ENCODE results near the gene NINL. TPM values are rescaled to one million over a fixed set of nuclear protein-coding genes. Genes with fewer than 3 reads are reported as not detected.

The NINL gene
- total RNA-seq, 1 experiment from 2014 or later: 5.2 TPM

GRCh38 chr20:25465243-25466135, 119.8 kb downstream of the NINL start:
- DNase-seq (ENCODE audit: low read depth): no peak

DNA sequence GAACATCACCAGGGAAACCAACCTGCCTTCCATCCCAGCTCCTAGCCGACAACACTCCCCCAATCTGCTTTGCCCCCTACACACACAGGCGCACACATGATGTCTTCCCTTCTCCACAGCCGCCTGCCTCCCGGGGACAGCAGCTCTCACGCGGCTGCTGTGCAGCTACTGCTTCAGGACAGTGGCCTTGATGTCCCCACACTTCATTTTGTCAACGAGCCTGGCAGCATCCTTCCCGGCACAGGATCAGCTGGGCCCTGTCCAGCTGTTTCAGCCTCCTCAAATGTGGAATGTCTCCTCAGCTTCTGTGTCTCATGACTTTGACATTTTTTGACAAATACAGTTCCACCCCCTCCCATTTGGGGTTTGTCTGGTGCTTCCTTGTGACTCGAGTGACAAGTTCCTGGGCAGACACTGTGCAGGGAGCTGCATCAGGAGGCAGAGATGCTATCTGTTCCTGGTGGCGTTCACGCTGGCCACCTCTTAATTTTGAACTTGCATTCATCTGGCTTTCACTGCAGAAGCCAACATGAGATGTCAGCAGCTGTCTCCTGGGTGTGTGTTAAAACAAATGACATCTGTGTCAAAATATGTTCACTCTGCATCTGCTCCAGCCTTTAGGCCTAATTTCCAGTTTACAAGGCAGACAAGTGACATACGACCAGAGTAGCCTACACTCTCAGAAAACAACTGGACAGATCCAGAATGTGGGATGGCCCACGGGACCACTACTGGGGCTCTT, 120.7 kb downstream of the NINL start:
- DNase-seq (ENCODE audit: low read depth): peak; percentile 12

DNA sequence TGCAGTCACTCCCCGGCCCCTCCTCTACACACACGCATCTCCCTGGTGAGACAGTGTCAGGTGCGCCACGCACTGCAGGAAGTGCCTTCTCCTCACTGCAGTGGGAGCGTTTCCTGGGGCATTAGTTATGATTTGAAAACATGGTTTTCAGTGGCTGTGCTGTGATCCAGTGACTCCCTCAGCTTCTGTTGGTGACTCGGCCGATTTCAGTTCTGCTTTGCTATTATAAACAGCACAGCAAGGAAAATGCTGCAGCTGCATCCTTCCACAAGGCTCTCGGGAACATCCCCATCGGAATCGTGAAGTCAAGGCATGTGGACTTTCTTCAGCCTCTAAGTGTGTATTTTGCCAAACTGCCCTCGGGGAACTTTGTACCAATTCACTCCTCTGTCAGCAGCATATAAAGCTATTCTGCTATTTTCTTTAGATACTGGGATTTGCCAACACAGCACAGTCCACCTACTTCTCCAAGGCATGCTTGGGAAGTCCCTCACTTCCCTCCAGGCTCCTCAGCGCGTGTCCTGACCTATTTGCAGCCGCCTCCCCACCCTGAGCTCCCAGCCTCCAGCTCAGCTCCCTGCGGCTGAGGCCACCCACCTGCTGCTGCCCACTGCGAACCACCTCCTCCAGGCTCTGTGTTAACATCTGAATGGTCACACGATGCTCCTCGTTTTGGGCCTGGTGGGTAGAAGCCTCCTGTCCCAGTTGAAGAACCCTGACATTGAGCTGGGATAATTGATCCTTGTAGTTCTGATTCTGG, 123.4 kb downstream of the NINL start:
- DNase-seq (ENCODE audit: low read depth): no peak

GRCh38 chr20:25461281-25461650, 124.1 kb downstream of the NINL start:
- DNase-seq (ENCODE audit: low read depth): no peak

DNA sequence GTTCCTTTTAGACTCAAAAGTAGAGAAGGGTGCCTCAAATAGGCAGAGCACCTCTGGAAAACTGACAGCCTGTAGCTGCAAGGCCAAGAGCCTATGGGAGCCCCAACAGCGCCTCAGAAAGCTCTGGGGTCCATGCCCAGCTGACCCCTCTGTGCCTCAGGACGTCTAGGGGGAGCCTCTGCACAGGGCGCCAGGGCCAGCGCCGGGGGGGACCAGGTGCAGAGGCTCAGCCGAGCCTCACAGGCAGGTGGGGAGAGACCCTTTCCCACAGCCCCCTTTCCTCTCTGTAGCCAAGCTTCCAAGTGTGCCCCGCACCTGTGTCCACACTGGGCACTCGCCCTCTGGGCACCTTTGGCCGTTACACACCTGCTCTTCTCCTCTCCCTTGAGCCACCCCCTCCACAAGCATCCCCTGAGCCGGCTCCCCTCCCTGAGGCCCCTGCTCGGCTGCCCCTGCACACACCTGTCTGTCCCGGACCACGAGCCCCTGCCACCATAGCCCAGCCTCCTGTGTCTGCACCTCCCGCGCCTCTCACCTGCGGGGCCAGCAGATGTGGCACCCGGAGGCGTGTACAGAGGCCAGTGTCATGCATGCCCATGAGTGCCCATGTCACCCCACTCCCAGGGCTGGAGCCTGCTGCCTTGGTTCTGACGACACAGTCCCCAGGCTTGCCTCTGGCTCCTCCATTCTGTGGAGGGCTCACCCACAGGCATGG, 124.6 kb downstream of the NINL start:
- no peak for DNase-seq (ENCODE audit: low read depth)

GRCh38 chr20:25459916-25460535, 125.3 kb downstream of the NINL start:
- no peak for DNase-seq (ENCODE audit: low read depth)

DNA sequence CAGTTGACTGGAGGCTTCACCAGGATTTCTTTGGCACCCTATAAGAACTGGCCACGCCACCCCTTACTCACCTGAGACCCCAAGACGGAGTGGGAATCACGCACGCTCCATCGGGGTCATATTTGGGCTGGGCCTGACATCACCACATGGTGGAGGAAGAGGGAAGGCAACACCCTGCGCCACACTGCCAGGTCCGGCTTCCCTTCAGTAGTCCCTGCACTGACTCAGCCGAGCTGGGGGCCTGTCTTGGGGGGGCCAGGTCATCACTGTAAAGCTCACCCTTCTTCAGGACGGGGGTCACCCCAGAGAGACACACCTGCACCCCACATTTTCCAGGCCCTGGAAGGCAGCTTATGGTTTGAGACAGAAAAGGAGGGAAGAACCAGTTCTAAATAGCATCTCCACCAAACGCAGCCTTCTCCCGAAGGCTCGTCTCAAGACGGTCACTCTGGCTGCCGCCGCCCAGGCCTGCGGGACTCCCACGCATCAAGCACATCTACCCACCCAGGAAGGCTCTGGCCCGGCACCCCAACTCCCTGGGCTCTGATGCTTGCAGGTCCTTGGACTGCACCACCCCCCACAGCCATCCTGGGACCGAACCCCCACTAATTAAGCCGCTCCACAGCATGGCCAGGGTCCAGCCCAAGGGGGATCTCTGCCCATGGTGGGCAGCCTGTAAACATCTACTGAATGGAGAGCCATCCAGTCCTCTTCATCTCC, 126.1 kb downstream of the NINL start:
- no peak for DNase-seq (ENCODE audit: low read depth)

DNA sequence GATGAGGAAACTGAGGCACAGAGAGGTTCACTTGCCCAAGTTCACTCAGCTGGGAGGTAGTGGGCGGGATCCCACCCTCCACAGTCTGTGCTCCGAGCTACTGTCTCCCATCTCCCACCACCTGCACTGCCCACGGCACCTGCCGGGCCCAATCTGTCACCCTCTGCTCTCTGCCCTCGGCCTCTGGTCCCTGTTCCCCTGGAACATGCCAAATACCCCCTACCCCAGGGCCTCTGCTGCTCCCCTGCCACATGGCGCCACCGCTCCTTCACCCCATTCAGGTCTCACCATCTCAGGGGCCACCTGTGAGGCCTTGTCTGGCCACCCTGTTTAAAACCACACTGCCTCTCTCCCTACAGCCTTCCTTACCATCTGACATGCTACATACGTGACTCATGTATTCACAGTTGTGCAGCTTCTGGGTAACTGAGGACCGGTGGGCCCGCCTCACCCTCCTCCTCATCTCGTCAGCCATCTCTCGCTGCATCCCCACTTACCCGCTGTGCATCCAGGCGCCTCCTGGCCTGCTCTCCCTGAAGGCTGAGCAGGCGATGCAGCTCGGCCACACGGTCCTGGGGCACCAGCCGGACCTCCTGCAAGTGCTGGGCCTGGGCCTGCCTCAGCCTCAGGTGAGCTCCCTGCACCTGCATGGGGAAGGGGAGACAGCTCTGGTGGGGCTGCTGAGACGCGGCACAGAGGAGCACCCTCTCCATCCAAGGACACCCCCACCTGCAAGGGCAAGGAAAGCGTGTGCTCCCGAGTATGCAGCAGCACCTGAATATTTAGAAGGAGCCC, 127.2 kb downstream of the NINL start:
- DNase-seq (ENCODE audit: low read depth): no peak

DNA sequence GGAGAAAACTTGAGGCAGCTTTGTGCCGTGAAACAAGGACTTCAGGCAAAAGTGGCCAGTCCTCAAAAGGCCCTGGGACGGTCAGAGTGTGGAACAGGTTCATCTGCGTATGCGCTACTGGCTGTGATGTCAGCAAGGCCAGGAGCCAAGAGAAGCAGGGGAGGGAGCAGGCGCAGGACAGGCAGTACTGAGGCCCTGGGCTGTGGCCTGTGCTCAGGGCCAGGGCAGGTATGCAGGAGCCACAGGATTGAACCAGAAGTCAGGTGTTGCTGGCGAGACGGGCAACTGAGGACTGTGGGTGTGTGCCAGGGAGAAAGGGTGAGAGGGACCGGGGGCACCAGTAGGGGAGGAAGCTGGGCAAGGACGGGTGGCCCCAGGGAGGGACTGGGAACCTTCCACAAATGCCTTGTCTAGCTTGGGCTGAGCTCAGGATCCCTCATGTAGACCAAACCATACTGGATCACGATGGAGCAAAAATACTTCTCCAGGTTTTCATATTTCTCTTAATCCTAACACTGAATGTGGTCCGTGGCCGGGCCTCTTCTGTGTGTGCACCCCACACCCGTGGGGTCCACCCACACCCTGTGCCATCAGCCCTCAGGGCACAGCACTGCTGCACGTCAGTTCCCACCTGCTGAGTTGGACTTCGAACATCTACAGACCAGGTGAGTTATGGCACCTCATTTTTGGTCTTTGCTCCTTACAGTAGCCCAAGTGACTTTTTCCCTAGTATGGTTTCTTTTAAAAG, 131.0 kb downstream of the NINL start:
- DNase-seq (ENCODE audit: low read depth): no peak

DNA sequence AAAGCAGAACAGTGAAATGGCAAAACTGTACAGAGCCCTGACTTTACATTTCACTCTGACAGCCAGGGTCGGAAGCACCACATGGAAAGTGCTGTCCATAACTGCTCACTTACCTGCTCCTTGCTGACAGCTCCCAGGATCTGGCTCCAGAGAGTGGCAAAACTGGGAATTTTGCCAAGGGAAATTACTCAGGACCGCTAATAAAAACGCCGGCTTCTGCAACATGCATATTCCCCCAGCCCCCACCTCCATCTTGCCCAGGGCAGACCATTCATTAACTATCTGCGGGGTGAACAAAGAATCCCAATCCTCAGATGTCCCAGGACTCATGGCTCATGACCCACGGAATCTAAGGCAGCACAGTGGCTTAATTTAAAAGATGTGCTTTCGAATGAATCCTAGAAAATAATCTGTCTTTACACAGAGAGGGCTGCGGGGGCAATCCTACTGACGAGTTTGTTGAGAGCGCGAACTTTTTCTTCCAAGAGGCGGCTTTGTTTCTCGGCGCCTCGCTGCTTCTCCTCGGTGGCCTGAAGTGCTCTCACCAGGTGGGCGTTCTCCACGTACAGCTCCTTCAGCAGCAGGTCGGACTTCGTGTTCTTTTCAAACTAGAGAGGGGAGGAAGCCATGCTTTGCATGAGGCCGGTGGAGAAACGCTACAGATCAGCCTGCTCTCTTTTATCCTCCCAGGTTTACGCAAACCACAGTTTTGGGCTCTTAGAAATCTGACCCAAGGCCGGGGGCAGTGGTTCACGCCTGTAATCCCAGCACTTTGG, 132.1 kb downstream of the NINL start:
- DNase-seq (ENCODE audit: low read depth): peak; percentile 5

DNA sequence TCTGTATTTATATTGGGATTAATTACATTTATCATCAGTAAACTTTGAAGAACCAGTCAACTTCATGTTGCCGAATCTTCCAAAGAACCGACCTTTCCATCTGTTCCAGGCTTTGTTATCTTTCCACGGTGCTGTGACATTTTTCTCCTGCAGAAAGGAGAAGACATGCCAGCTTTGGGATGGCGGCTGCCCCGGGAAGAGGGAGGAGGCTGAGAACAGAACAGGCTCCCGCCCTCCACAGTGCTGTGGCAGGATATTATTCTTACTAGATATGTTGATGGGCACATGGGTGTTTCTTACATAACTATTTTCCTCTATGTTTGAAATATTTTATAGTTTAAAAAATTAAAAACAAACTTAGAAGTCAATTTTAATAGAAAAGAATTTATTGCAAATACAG, 133.0 kb downstream of the NINL start:
- no peak for DNase-seq (ENCODE audit: low read depth)

DNA sequence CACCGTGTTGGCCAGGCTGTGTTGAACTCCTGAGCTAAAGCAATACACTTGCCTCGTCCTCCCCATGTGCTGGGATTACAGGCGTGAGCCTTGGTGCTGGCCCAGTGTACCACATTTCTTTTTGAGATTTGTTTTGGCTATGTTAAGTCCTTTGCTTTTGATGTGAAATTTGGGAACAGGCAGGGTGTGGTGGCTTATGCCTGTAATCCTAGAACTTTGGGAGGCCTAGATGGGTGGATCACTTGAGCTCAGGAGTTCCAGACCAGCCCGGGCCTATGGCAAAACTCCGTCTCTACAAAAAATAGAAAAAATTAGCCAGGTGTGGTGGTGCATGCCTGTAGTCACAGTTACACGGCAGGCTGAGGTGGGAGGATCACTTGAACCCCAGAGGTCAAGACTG, 137.7 kb downstream of the NINL start:
- no peak for DNase-seq (ENCODE audit: low read depth)

- no peak for DNase-seq (ENCODE audit: low read depth)
Measured at GRCh38 chr20:25444556-25444955, 140.8 kb downstream of the NINL start.

GRCh38 chr20:25439328-25439727, 146.0 kb downstream of the NINL start:
- DNase-seq (ENCODE audit: low read depth): no peak

DNA sequence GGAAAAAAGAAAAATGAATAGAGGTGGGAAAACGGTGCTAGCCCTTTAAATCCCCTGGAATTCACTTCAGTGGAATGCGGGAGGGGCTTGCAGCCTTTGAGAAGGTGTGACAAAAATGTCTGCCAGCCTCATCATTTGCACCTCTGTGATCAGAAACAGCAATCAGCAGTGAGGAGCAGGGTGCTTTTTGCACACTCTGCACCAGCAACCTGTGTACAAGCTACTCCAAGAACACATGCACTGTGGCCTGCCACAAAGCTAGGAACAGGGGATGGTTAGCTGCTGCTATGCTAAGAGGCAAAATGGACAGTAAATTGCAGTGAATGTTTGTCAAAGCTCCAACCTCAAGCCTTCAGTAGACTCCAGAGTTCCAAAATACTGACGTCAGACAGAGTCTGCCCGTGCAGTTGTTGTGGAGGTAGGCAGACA, 148.2 kb downstream of the NINL start:
- no peak for DNase-seq (ENCODE audit: low read depth)

- no peak for DNase-seq (ENCODE audit: low read depth)
Measured at GRCh38 chr20:25424536-25424935, 160.8 kb downstream of the NINL start.

GRCh38 chr20:25422032-25422431, 163.3 kb downstream of the NINL start:
- no peak for DNase-seq (ENCODE audit: low read depth)

- DNase-seq (ENCODE audit: low read depth): no peak
Measured at GRCh38 chr20:25421102-25421501, 164.2 kb downstream of the NINL start.

Measured in LHCN-M2 (cell line).